Measurements from ENCODE around the gene CEMP1. TPM values are rescaled to one million over a fixed set of nuclear protein-coding genes. Genes with fewer than 3 reads are reported as not detected.
A peak's percentile ranks its signal among the peaks of the same experiment; 100 is the strongest.

The CEMP1 gene
- total RNA-seq, 4 donors from 2014 or later = 0.34 to 3.9 (median 3.5) TPM; not detected in 1

- Histone ChIP-seq H3K4me1 (peaks cover 62% of the 10 kb centered on the region), H3K27me3 (no peaks in the 10 kb centered on the region), H3K4me3 (peak overlapping the region; percentile 31), H3K9me3 (no peaks in the 10 kb centered on the region), H3K36me3 (no peaks in the 10 kb centered on the region), H3K27ac (peak overlapping the region; percentile 67)
- no peak for TF ChIP-seq EP300 (IDR thresholded peaks at IDR 0.05)
- TF ChIP-seq POLR2AphosphoS5 (IDR thresholded peaks at IDR 0.05) = no peak
- TF ChIP-seq CTCF (IDR thresholded peaks at IDR 0.05) = no peak
- TF ChIP-seq POLR2A (IDR thresholded peaks at IDR 0.05) = no peak
- 31% methylated on average over 32 of the region's 32 CpGs for WGBS
- DNase-seq (ENCODE audit: low spot score in 2 of 2) = no peak
These were observed 48.3 kb downstream of the CEMP1 start for GRCh38 chr16:2482708-2483534.

DNA sequence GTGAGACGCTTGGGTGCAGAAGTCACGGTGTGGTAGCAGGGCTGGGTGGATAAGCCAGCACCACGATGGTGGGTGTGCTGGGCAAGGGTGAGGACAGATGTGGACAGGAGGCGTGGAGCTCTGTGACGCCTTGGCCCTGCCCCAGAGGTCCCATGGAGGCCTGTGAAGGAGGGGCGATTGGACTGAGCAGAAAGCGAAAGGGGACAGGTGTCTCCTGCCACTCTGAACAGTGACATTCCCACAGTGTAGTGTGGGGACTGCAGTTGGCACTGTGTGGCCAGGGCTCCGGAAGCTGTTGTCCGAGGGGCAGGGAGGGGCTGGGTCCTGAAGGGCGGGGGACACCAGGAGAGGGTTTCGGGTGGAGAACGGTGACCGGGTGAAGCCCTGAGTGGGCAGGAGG is 49.0 kb downstream of the CEMP1 start:
- Histone ChIP-seq H3K4me3 (no peak overlapping the region), H3K27ac (peak overlapping the region; percentile 67), H3K27me3 (no peaks in the 10 kb centered on the region), H3K9me3 (no peaks in the 10 kb centered on the region), H3K36me3 (no peaks in the 10 kb centered on the region), H3K4me1 (peaks cover 55% of the 10 kb centered on the region)
- WGBS = 70% methylated on average over 13 of the region's 13 CpGs
- DNase-seq (ENCODE audit: low spot score in 2 of 2) = no peak
- TF ChIP-seq POLR2A (IDR thresholded peaks at IDR 0.05) (no peak), POLR2AphosphoS5 (IDR thresholded peaks at IDR 0.05) (no peak), EP300 (IDR thresholded peaks at IDR 0.05) (no peak), CTCF (IDR thresholded peaks at IDR 0.05) (no peak)

- Histone ChIP-seq H3K9me3 (no peaks in the 10 kb centered on the region), H3K27ac (no peak overlapping the region), H3K36me3 (no peaks in the 10 kb centered on the region), H3K4me1 (peaks cover 50% of the 10 kb centered on the region), H3K4me3 (no peak overlapping the region), H3K27me3 (no peaks in the 10 kb centered on the region)
- WGBS = 70% methylated on average over 6 of the region's 7 CpGs
- DNase-seq (ENCODE audit: low spot score in 2 of 2) = no peak
- TF ChIP-seq EP300 (IDR thresholded peaks at IDR 0.05) (no peak), CTCF (IDR thresholded peaks at IDR 0.05) (no peak), POLR2AphosphoS5 (IDR thresholded peaks at IDR 0.05) (no peak), POLR2A (IDR thresholded peaks at IDR 0.05) (no peak)
These were observed 49.5 kb downstream of the CEMP1 start for GRCh38 chr16:2481676-2482075.

- H3K36me3 ChIP-seq = no peaks in the 10 kb centered on the region
- H3K27me3 ChIP-seq = peaks cover 2% of the 10 kb centered on the region
- no peak overlapping the region for H3K27ac ChIP-seq
- H3K9me3 ChIP-seq = no peaks in the 10 kb centered on the region
- peaks cover 47% of the 10 kb centered on the region for H3K4me1 ChIP-seq
- H3K4me3 ChIP-seq = no peak overlapping the region
- WGBS = 49% methylated on average over 5 of the region's 12 CpGs
- no peak for TF ChIP-seq CTCF (IDR thresholded peaks at IDR 0.05)
- TF ChIP-seq POLR2A (IDR thresholded peaks at IDR 0.05) = no peak
- no peak for TF ChIP-seq EP300 (IDR thresholded peaks at IDR 0.05)
- no peak for TF ChIP-seq POLR2AphosphoS5 (IDR thresholded peaks at IDR 0.05)
- DNase-seq (ENCODE audit: low spot score in 2 of 2) = no peak
These were observed 50.3 kb downstream of the CEMP1 start for GRCh38 chr16:2480948-2481347.

Other genes starting within 250 kb of the CEMP1 start
- 10 to 100 TPM in 2 of 4 donors, 1 to 10 TPM in 2; 6.8 to 17.9 (median 11.0) TPM for gene ABCA3, start 190.7 kb downstream of the CEMP1 start, total RNA-seq
- 10 to 100 TPM in 2 of 4 donors, 1 to 10 TPM in 2; 6.8 to 12.4 (median 10.1) TPM for gene CCNF, start 102.0 kb downstream of the CEMP1 start, total RNA-seq
- gene TEDC2, start 71.3 kb downstream of the CEMP1 start, total RNA-seq = 1 to 10 TPM in 3 of 4 donors, not detected in 1; 1.4 to 2.2 (median 1.6) TPM
- not detected for gene NTN3, start 60.1 kb downstream of the CEMP1 start, total RNA-seq
- 10 to 100 TPM; 10.8 to 23.6 (median 16.5) TPM for gene TBC1D24, start 56.3 kb downstream of the CEMP1 start, total RNA-seq
- 100 to 1,000 TPM; 103 to 147 (median 120) TPM for gene ATP6V0C, start 17.5 kb downstream of the CEMP1 start, total RNA-seq
- gene AMDHD2, start 11.0 kb downstream of the CEMP1 start, total RNA-seq = 10 to 100 TPM; 27.0 to 42.7 (median 38.0) TPM
- gene PDPK1, start 6.6 kb upstream of the CEMP1 start, total RNA-seq = 10 to 100 TPM; 31.6 to 49.8 (median 47.8) TPM
- gene KCTD5, start 151.1 kb upstream of the CEMP1 start, total RNA-seq = 10 to 100 TPM; 46.3 to 84.4 (median 53.0) TPM
- gene PRSS27, start 188.8 kb upstream of the CEMP1 start, total RNA-seq = 1 to 10 TPM; 1.6 to 9.5 (median 5.6) TPM
- 1,000 to 10,000 TPM in 1 of 4 donors, 100 to 1,000 TPM in 3; 484 to 1,595 (median 654) TPM for gene SRRM2, start 221.2 kb upstream of the CEMP1 start, total RNA-seq
- 100 to 1,000 TPM; 174 to 249 (median 213) TPM for gene ELOB, start 245.9 kb upstream of the CEMP1 start, total RNA-seq

Measured in suprapubic skin (tissue), 4 donors.